ENCODE measurements around the gene MTARC2. TPM values are rescaled to one million over a fixed set of nuclear protein-coding genes. Genes with fewer than 3 reads are reported as not detected.

The MTARC2 gene
- total and polyA plus RNA-seq, 2 of the 4 experiments (the other 2 are of a cell fraction), result 0.36 to 2.6 TPM

GRCh38 chr1:220796530-220796929, 48.4 kb downstream of the MTARC2 start:
- dilution Hi-C loops (cut with HindIII; ENCODE audit: low sequenced_read_pairs, unreplicated experiment) (no loop called here), in situ Hi-C loops (cut with MboI; ENCODE audit: low sequenced_read_pairs) (no loop called here), intact Hi-C loops (cut with micrococcal nuclease) (no loop called here)
- CTCF ChIA-PET, result no interaction called here
- no peak overlapping the region for H2AFZ ChIP-seq (replicated peaks; ENCODE audit: low read length, poor library complexity)
- no peaks in the 10 kb centered on the region for H3K4me1 ChIP-seq (ENCODE audit: control insufficient read depth, insufficient read depth, low read length)
- H2BK20ac ChIP-seq (ENCODE audit: low read depth, low read length), result no peak overlapping the region
- H2BK5ac ChIP-seq (ENCODE audit: low read depth, low read length, poor library complexity, severe bottlenecking), result no peak overlapping the region
- H4K5ac ChIP-seq (ENCODE audit: low read depth, low read length), result no peak overlapping the region
- BruUV-seq (replicated peaks), result no TSS peak
- no peak overlapping the region for H3K4me2 ChIP-seq (ENCODE audit: low read depth, low read length)
- 100% methylated on average over 3 of the region's 10 CpGs; no CpG with 5 or more reads in 1 of the 2 experiments for WGBS, 2 experiments (ENCODE audit: extremely low coverage in 2 of 2, insufficient read length in 1 of 2)
- H2BK120ac ChIP-seq (ENCODE audit: low read depth, low read length), result no peak overlapping the region
- no peak overlapping the region for H3K4ac ChIP-seq (ENCODE audit: low read depth, low read length)
- ATAC-seq (ENCODE audit: low read depth), result no peak
- no peak overlapping the region for H3K14ac ChIP-seq (replicated peaks; ENCODE audit: low read depth, low read length)
- H4K8ac ChIP-seq (ENCODE audit: low read depth in 2 of 2, low read length in 2 of 2), result no peak overlapping the region
- H3K56ac ChIP-seq (ENCODE audit: extremely low read depth, insufficient read depth, low read length), result no peak overlapping the region
- no peaks in the 10 kb centered on the region for H3K9me1 ChIP-seq (ENCODE audit: insufficient read depth, low read length)
- H3K27me3 ChIP-seq (ENCODE audit: control insufficient read depth, insufficient read depth, low read length), result no peaks in the 10 kb centered on the region; the same call in 1 of the 2 replicates
- H3K9ac ChIP-seq (ENCODE audit: low read depth, low read length), result no peak overlapping the region
- no peak overlapping the region for H4K91ac ChIP-seq (ENCODE audit: insufficient read depth, low read depth, low read length)
- POLR2A ChIA-PET (ENCODE audit: unreplicated experiment), result no interaction called here
- H3K9me3 ChIP-seq (ENCODE audit: control insufficient read depth, insufficient read depth, low read length), result no peaks in the 10 kb centered on the region
- no peak overlapping the region for H2AK5ac ChIP-seq (ENCODE audit: low read depth, low read length)
- H2AK9ac ChIP-seq (replicated peaks; ENCODE audit: low read depth, low read length, poor library complexity), result no peak overlapping the region
- H2BK15ac ChIP-seq (ENCODE audit: low read depth, low read length), result no peak overlapping the region
- no peak for DNase-seq
- no peak overlapping the region for H3K18ac ChIP-seq (ENCODE audit: low read depth, low read length)
- H4K20me1 ChIP-seq (ENCODE audit: insufficient read depth, low read length), result no peaks in the 10 kb centered on the region
- H3K36me3 ChIP-seq (ENCODE audit: control insufficient read depth, insufficient read depth, low read length), result no peaks in the 10 kb centered on the region
- H3K4me3 ChIP-seq (ENCODE audit: insufficient read depth, low read depth, low read length), result no peak overlapping the region
- H3K23ac ChIP-seq (ENCODE audit: low read depth, low read length), result no peak overlapping the region
- H3K27ac ChIP-seq (ENCODE audit: insufficient read depth, low read length), result no peak overlapping the region
- no peaks in the 10 kb centered on the region for H3K79me1 ChIP-seq (ENCODE audit: low read depth in 1 of 2, low read length in 2 of 2)
- TF ChIP-seq RAD21 (IDR thresholded peaks at IDR 0.05; ENCODE audit: low read length) (no peak), CEBPB (IDR thresholded peaks at IDR 0.05; ENCODE audit: low read depth, low read length) (no peak), NFE2L2 (IDR thresholded peaks at IDR 0.05; ENCODE audit: low read depth, low read length) (no peak), FOS (IDR thresholded peaks at IDR 0.05; ENCODE audit: low read depth, low read length) (no peak), RFX5 (IDR thresholded peaks at IDR 0.05; ENCODE audit: low read depth, low read length) (no peak), SMC3 (IDR thresholded peaks at IDR 0.05; ENCODE audit: low read depth, low read length) (no peak), USF2 (IDR thresholded peaks at IDR 0.05; ENCODE audit: low read depth, low read length) (no peak)
